ENCODE data around the gene TMEM271.

- TF ChIP-seq CTCF (IDR thresholded peaks at IDR 0.05; ENCODE audit: low read depth, low read length), result no peak
- TF ChIP-seq POLR2A (IDR thresholded peaks at IDR 0.05; ENCODE audit: extremely low read depth, insufficient read length), result no peak
- TF ChIP-seq MYC (IDR thresholded peaks at IDR 0.05; ENCODE audit: low read depth, low read length), result no peak
These were observed 41.0 kb upstream of the TMEM271 start for GRCh38 chr4:616911-617643.

Measured in NB4 (cell line).